Lower leg skin (tissue), 3 donors: ENCODE measurements around the gene DSCAML1.

Source experiments
- CTCF ChIP-seq, 3 donors: fragments of 450-650 bp; IDR thresholded peaks; one replicate each; pipeline ENCODE4 v1.5.1; 2016; ENCODE audit warnings: antibody characterized with exemption in 3 of 3, mild to moderate bottlenecking in 3 of 3, moderate library complexity in 2 of 3
- POLR2A ChIP-seq, 2 donors: fragments of 450-650 bp; IDR thresholded peaks; one replicate each; pipeline ENCODE4 v1.6.1; 2016 to 2017; ENCODE audit warnings: antibody characterized with exemption in 2 of 2, mild to moderate bottlenecking in 1 of 2, moderate library complexity in 1 of 2

GRCh38 chr11:117691218-117691514, 105.8 kb downstream of the DSCAML1 start:
- no peak for TF ChIP-seq CTCF (IDR thresholded peaks at IDR 0.05)
- no peak for TF ChIP-seq POLR2A (IDR thresholded peaks at IDR 0.05)
